ENCODE data around the gene DDN.

GRCh38 chr12:49010092-49010668 lies 11.0 kb upstream of the DDN start:
- TF ChIP-seq CTCF (IDR thresholded peaks at IDR 0.05 in 8 of 11, conservative IDR thresholded peaks at IDR 0.05 in 3 of 11), result no peak
- TF ChIP-seq POLR2A (IDR thresholded peaks at IDR 0.05), result no peak
- no peak for TF ChIP-seq POLR2AphosphoS5 (IDR thresholded peaks at IDR 0.05)

All from spleen (tissue), 7 donors.